Neural cell (in vitro differentiated cells): ENCODE data around the gene ARHGAP5. TPM values are rescaled to one million over a fixed set of nuclear protein-coding genes. Genes with fewer than 3 reads are reported as not detected.

Source experiments
- H2AFZ ChIP-seq: fragments of 200-600, 300-800 bp; sonication (generic), shearing (Covaris generic); 2 replicates; pipeline ENCODE4 v1.6.0; 2014; ENCODE audit warnings: low read depth, mild to moderate bottlenecking, antibody characterized with exemption, low read length, moderate library complexity
- H3F3A ChIP-seq: fragments of 200-600 bp; shearing (Covaris generic); 2 replicates; pipeline ENCODE4 v1.6.1; 2016; ENCODE audit warnings: mild to moderate bottlenecking, moderate library complexity, mixed read lengths, antibody characterized with exemption, low read length; ENCODE audit not compliant: insufficient read depth, poor library complexity, severe bottlenecking
- H3K27ac ChIP-seq: fragments of 200-600, 300-800 bp; sonication (generic), shearing (Covaris generic); 2 replicates; pipeline ENCODE4 v1.5.1; 2014; ENCODE audit warnings: mild to moderate bottlenecking, low read length, moderate library complexity
- H3K27me3 ChIP-seq: fragments of 300-800, 200-600 bp; sonication (generic), shearing (Covaris generic); 2 replicates; pipeline ENCODE4 v1.6.0; 2014; ENCODE audit warnings: mild to moderate bottlenecking, low read depth, low read length, moderate library complexity; ENCODE audit not compliant: insufficient read depth
- H3K36me3 ChIP-seq: fragments of 300-800, 200-600 bp; sonication (generic), shearing (Covaris generic); 2 replicates; pipeline ENCODE4 v1.5.1; 2014; ENCODE audit warnings: mild to moderate bottlenecking, antibody characterized with exemption, low read length, moderate library complexity; ENCODE audit not compliant: insufficient read depth
- H3K4me2 ChIP-seq: fragments of 300-800, 200-600 bp; sonication (generic), shearing (Covaris generic); 2 replicates; pipeline ENCODE4 v1.6.0; 2014; ENCODE audit warnings: mild to moderate bottlenecking, low read length
- H3K4me3 ChIP-seq: fragments of 300-800, 200-600 bp; sonication (generic), shearing (Covaris generic); 2 replicates; pipeline ENCODE4 v1.5.1; 2014; ENCODE audit warnings: mild to moderate bottlenecking, low read length, moderate library complexity
- H3K79me2 ChIP-seq: fragments of 200-600 bp; shearing (Covaris generic); replicated peaks from 2 replicates; pipeline ENCODE4 v1.6.0; 2014; ENCODE audit warnings: mild to moderate bottlenecking, low read length, moderate library complexity; ENCODE audit not compliant: insufficient read depth
- H3K9ac ChIP-seq: fragments of 300-800, 200-600 bp; sonication (generic), shearing (Covaris generic); 2 replicates; pipeline ENCODE4 v1.6.1; 2016; ENCODE audit warnings: mild to moderate bottlenecking, low read length, mixed read lengths
- H3K9me2 ChIP-seq: fragments of 200-600 bp; shearing (Covaris generic); 2 replicates; pipeline ENCODE4 v1.6.1; 2016; ENCODE audit warnings: mild to moderate bottlenecking, low read length, mixed read lengths; ENCODE audit not compliant: insufficient read depth
- H3K9me3 ChIP-seq: fragments of 200-600, 300-800 bp; sonication (generic), shearing (Covaris generic); 2 replicates; pipeline ENCODE4 v1.6.1; 2016; ENCODE audit warnings: mild to moderate bottlenecking, mixed run types, low read length, moderate library complexity, mixed read lengths
- H4K20me1 ChIP-seq: fragments of 200-600 bp; shearing (Covaris generic); 2 replicates; pipeline ENCODE4 v1.6.1; 2016; ENCODE audit warnings: mild to moderate bottlenecking, mixed run types; ENCODE audit not compliant: insufficient read depth
- EP300 ChIP-seq: fragments of 450-650 bp; conservative IDR thresholded peaks from 2 replicates; pipeline ENCODE4 v1.6.1; 2014; ENCODE audit warnings: antibody characterized with exemption, mild to moderate bottlenecking, moderate library complexity; ENCODE audit not compliant: poor library complexity, severe bottlenecking
- EZH2 ChIP-seq: fragments of 200-600, 300-800 bp; shearing (Covaris generic), sonication (generic); IDR thresholded peaks from 2 replicates; pipeline ENCODE4 v1.6.1; 2014; ENCODE audit warnings: antibody characterized with exemption, low read length, borderline replicate concordance, mild to moderate bottlenecking; ENCODE audit not compliant: insufficient read depth, poor library complexity, severe bottlenecking
- MXI1 ChIP-seq: fragments of 450-650 bp; conservative IDR thresholded peaks from 2 replicates; pipeline ENCODE4 v1.6.1; 2014; ENCODE audit warnings: antibody characterized with exemption, mild to moderate bottlenecking; ENCODE audit not compliant: poor library complexity, severe bottlenecking
- POLR2AphosphoS5 ChIP-seq: IDR thresholded peaks from 2 replicates; pipeline ENCODE4 v1.6.1; 2012
- RAD21 ChIP-seq: fragments of 450-650 bp; conservative IDR thresholded peaks from 2 replicates; pipeline ENCODE4 v1.6.1; 2014; ENCODE audit warnings: antibody characterized with exemption, mild to moderate bottlenecking, moderate library complexity
- REST ChIP-seq: IDR thresholded peaks from 2 replicates; pipeline ENCODE4 v1.6.1; 2012; ENCODE audit warnings: borderline replicate concordance
- SMC3 ChIP-seq: fragments of 450-650 bp; conservative IDR thresholded peaks from 2 replicates; pipeline ENCODE4 v1.6.1; 2014; ENCODE audit warnings: antibody characterized with exemption, mild to moderate bottlenecking, moderate library complexity; ENCODE audit not compliant: poor library complexity
- TAF1 ChIP-seq: IDR thresholded peaks from 2 replicates; pipeline ENCODE4 v1.6.1; 2012; ENCODE audit warnings: low read depth
- polyA plus RNA-seq: library from polyadenylated mRNA; depleted of rRNA; stranded (reverse); fragments of >200 nt; gene quantifications from 2 replicates; pipeline ENCODE4 v1.2.3, GENCODE V29; 2014
- TF ChIP-seq, protein P1 (sequence below): fragments of 450-650 bp; IDR thresholded peaks from 2 replicates; pipeline ENCODE4 v1.5.1; 2014; ENCODE audit warnings: antibody characterized with exemption, mild to moderate bottlenecking, moderate library complexity; ENCODE audit not compliant: poor library complexity, severe bottlenecking

Gene ARHGAP5
- polyA plus RNA-seq, 1 donor from 2014 or later, result 32.2 TPM

DNA sequence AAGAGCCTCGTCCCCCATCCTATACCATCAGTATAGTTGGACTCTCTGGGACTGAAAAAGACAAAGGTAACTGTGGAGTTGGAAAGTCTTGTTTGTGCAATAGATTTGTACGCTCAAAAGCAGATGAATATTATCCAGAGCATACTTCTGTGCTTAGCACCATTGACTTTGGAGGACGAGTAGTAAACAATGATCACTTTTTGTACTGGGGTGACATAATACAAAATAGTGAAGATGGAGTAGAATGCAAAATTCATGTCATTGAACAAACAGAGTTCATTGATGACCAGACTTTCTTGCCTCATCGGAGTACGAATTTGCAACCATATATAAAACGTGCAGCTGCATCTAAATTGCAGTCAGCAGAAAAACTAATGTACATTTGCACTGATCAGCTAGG, 13.6 kb downstream of the ARHGAP5 start:
- no peak overlapping the region for H3K4me2 ChIP-seq
- no peaks in the 10 kb centered on the region for H3K9me3 ChIP-seq
- no peaks in the 10 kb centered on the region for H4K20me1 ChIP-seq
- H3K27me3 ChIP-seq, result no peaks in the 10 kb centered on the region
- no peak overlapping the region for H3K27ac ChIP-seq
- no peaks in the 10 kb centered on the region for H3F3A ChIP-seq
- H3K4me3 ChIP-seq, result no peak overlapping the region
- H3K9me2 ChIP-seq, result no peaks in the 10 kb centered on the region
- H3K79me2 ChIP-seq, result peaks cover 42% of the 10 kb centered on the region
- H3K36me3 ChIP-seq, result no peaks in the 10 kb centered on the region
- TF ChIP-seq, protein P1, sequence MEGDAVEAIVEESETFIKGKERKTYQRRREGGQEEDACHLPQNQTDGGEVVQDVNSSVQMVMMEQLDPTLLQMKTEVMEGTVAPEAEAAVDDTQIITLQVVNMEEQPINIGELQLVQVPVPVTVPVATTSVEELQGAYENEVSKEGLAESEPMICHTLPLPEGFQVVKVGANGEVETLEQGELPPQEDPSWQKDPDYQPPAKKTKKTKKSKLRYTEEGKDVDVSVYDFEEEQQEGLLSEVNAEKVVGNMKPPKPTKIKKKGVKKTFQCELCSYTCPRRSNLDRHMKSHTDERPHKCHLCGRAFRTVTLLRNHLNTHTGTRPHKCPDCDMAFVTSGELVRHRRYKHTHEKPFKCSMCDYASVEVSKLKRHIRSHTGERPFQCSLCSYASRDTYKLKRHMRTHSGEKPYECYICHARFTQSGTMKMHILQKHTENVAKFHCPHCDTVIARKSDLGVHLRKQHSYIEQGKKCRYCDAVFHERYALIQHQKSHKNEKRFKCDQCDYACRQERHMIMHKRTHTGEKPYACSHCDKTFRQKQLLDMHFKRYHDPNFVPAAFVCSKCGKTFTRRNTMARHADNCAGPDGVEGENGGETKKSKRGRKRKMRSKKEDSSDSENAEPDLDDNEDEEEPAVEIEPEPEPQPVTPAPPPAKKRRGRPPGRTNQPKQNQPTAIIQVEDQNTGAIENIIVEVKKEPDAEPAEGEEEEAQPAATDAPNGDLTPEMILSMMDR, result no peak
- TF ChIP-seq EZH2 (no peak), POLR2AphosphoS5 (no peak), RAD21 (no peak), SMC3 (no peak), EP300 (no peak), REST (no peak)
- no peak overlapping the region for H3K9ac ChIP-seq
- no peak overlapping the region for H2AFZ ChIP-seq

GRCh38 chr14:32099473-32099872, 22.4 kb downstream of the ARHGAP5 start:
- H3K9me2 ChIP-seq, result no peaks in the 10 kb centered on the region
- H3K27me3 ChIP-seq, result no peaks in the 10 kb centered on the region
- no peak overlapping the region for H2AFZ ChIP-seq
- peaks cover 76% of the 10 kb centered on the region for H3K79me2 ChIP-seq
- H3K27ac ChIP-seq, result no peak overlapping the region
- H3F3A ChIP-seq, result no peaks in the 10 kb centered on the region
- no peaks in the 10 kb centered on the region for H3K9me3 ChIP-seq
- H4K20me1 ChIP-seq, result no peaks in the 10 kb centered on the region
- no peaks in the 10 kb centered on the region for H3K36me3 ChIP-seq
- no peak overlapping the region for H3K9ac ChIP-seq
- no peak overlapping the region for H3K4me3 ChIP-seq
- TF ChIP-seq, protein P1, result no peak
- TF ChIP-seq SMC3 (no peak), MXI1 (no peak), EP300 (no peak), EZH2 (no peak), POLR2AphosphoS5 (no peak), REST (no peak), RAD21 (no peak), TAF1 (no peak)
- no peak overlapping the region for H3K4me2 ChIP-seq
